MM.1S (cell line): ENCODE results near the gene MOXD1.

Source experiments
- DNase-seq: peaks from one replicate; pipeline ENCODE4 v3.0.0-alpha.2; 2015
- H2AFZ ChIP-seq: fragments of 300-600 bp; sonication (generic); 2 replicates; pipeline ENCODE4 v1.6.0; 2016; ENCODE audit warnings: antibody characterized with exemption, low read length
- H3F3A ChIP-seq: fragments of 300-600 bp; sonication (generic); 2 replicates; pipeline ENCODE4 v1.6.1; 2016; ENCODE audit warnings: mild to moderate bottlenecking, antibody characterized with exemption, low read length, moderate library complexity, mixed read lengths; ENCODE audit not compliant: insufficient read depth
- H3K27ac ChIP-seq: fragments of 300-600 bp; sonication (generic); 2 replicates; pipeline ENCODE4 v1.5.1; 2016; ENCODE audit warnings: mild to moderate bottlenecking, low read length
- H3K27me3 ChIP-seq: fragments of 300-600 bp; sonication (generic); replicated peaks from 2 replicates; pipeline ENCODE4 v1.6.0; 2016; ENCODE audit warnings: low read length; ENCODE audit not compliant: insufficient read depth
- H3K36me3 ChIP-seq: fragments of 300-600 bp; sonication (generic); replicated peaks from 2 replicates; pipeline ENCODE4 v1.6.1; 2016; ENCODE audit warnings: mild to moderate bottlenecking, low read length, mixed read lengths; ENCODE audit not compliant: insufficient read depth
- H3K4me1 ChIP-seq: fragments of 300-600 bp; sonication (generic); 2 replicates; pipeline ENCODE4 v1.6.1; 2016; ENCODE audit warnings: low read length, mixed read lengths
- H3K4me2 ChIP-seq: fragments of 300-600 bp; sonication (generic); 2 replicates; pipeline ENCODE4 v1.6.0; 2016; ENCODE audit warnings: low read depth, low read length
- H3K4me3 ChIP-seq: fragments of 300-600 bp; sonication (generic); 2 replicates; pipeline ENCODE4 v1.5.1; 2016; ENCODE audit warnings: low read length, mixed read lengths
- H3K79me2 ChIP-seq: fragments of 300-600 bp; sonication (generic); 2 replicates; pipeline ENCODE4 v1.6.1; 2016; ENCODE audit warnings: mixed run types, low read length, mixed read lengths
- H3K9ac ChIP-seq: fragments of 300-600 bp; sonication (generic); 2 replicates; pipeline ENCODE4 v1.6.1; 2016; ENCODE audit warnings: low read length, mixed read lengths
- H3K9me2 ChIP-seq: fragments of 300-600 bp; sonication (generic); replicated peaks from 2 replicates; pipeline ENCODE4 v1.6.1; 2016; ENCODE audit warnings: mild to moderate bottlenecking, low read length, mixed read lengths; ENCODE audit not compliant: insufficient read depth
- H3K9me3 ChIP-seq: fragments of 300-600 bp; sonication (generic); replicated peaks from 2 replicates; pipeline ENCODE4 v1.6.1; 2016; ENCODE audit warnings: mild to moderate bottlenecking, low read length, mixed read lengths; ENCODE audit not compliant: insufficient read depth
- H4K20me1 ChIP-seq: fragments of 300-600 bp; sonication (generic); 2 replicates; pipeline ENCODE4 v1.6.1; 2016; ENCODE audit warnings: mild to moderate bottlenecking, low read length, moderate library complexity, mixed read lengths; ENCODE audit not compliant: insufficient read depth
- CTCF ChIP-seq: fragments of 300-600 bp; sonication (generic); IDR thresholded peaks from 2 replicates; pipeline ENCODE4 v1.5.1; 2016; ENCODE audit warnings: antibody characterized with exemption, low read length, mixed read lengths
- EZH2 ChIP-seq: fragments of 300-600 bp; sonication (generic); optimal IDR thresholded peaks from 2 replicates; pipeline ENCODE3; 2017; ENCODE audit warnings: low read depth, mild to moderate bottlenecking, antibody characterized with exemption, low read length, mixed read lengths
- EZH2phosphoT487 ChIP-seq: fragments of 300-600 bp; sonication (generic); IDR thresholded peaks from 2 replicates; pipeline ENCODE4 v1.6.1; 2018; ENCODE audit warnings: antibody characterized with exemption, low read length

The MOXD1 gene

GRCh38 chr6:132261354-132261753 lies 139.9 kb downstream of the MOXD1 start:
- Histone ChIP-seq H3K9ac (no peak overlapping the region), H3K4me2 (no peak overlapping the region), H3K27ac (no peak overlapping the region), H3K4me3 (no peak overlapping the region), H4K20me1 (no peaks in the 10 kb centered on the region), H3K9me3 (no peaks in the 10 kb centered on the region), H3K27me3 (no peaks in the 10 kb centered on the region), H2AFZ (no peak overlapping the region), H3K79me2 (no peaks in the 10 kb centered on the region), H3K4me1 (peaks cover 28% of the 10 kb centered on the region), H3K9me2 (no peaks in the 10 kb centered on the region), H3K36me3 (no peaks in the 10 kb centered on the region), H3F3A (no peaks in the 10 kb centered on the region)
- TF ChIP-seq CTCF, result no peak
- TF ChIP-seq EZH2phosphoT487, result no peak
- TF ChIP-seq EZH2, result no peak
- no peak for DNase-seq

- peak overlapping the region; percentile 53; the same call in 1 of the 2 replicates for H2AFZ ChIP-seq
- no peak overlapping the region for H3K9ac ChIP-seq
- no peaks in the 10 kb centered on the region for H3K27me3 ChIP-seq
- no peak overlapping the region for H3K4me3 ChIP-seq
- DNase-seq, result peak; percentile 43
- no peaks in the 10 kb centered on the region for H4K20me1 ChIP-seq
- no peaks in the 10 kb centered on the region for H3K9me2 ChIP-seq
- no peaks in the 10 kb centered on the region for H3K36me3 ChIP-seq
- no peak overlapping the region for H3K27ac ChIP-seq
- TF ChIP-seq EZH2phosphoT487 (no peak), CTCF (peak; percentile 54), EZH2 (no peak)
- peaks cover 19% of the 10 kb centered on the region for H3K4me1 ChIP-seq
- H3F3A ChIP-seq, result no peaks in the 10 kb centered on the region
- no peaks in the 10 kb centered on the region for H3K9me3 ChIP-seq
- H3K4me2 ChIP-seq, result no peak overlapping the region; the same call in 1 of the 2 replicates
- H3K79me2 ChIP-seq, result no peaks in the 10 kb centered on the region
These were observed 142.2 kb downstream of the MOXD1 start for GRCh38 chr6:132259070-132259469.

- Histone ChIP-seq H2AFZ (no peak overlapping the region), H3K79me2 (no peaks in the 10 kb centered on the region), H3K4me2 (no peak overlapping the region), H3K9me3 (no peaks in the 10 kb centered on the region), H4K20me1 (no peaks in the 10 kb centered on the region), H3K9ac (no peak overlapping the region), H3K9me2 (no peaks in the 10 kb centered on the region), H3K27ac (no peak overlapping the region), H3K4me3 (no peak overlapping the region), H3K27me3 (no peaks in the 10 kb centered on the region), H3K4me1 (peaks cover 19% of the 10 kb centered on the region), H3K36me3 (no peaks in the 10 kb centered on the region), H3F3A (no peaks in the 10 kb centered on the region)
- no peak for DNase-seq
- no peak for TF ChIP-seq CTCF
- no peak for TF ChIP-seq EZH2phosphoT487
- TF ChIP-seq EZH2, result no peak
These were observed 143.7 kb downstream of the MOXD1 start for GRCh38 chr6:132257561-132257960.
